ENCODE data around the gene GFRA1.

- TF ChIP-seq CTCF (IDR thresholded peaks at IDR 0.05; ENCODE audit: extremely low read depth in 1 of 2, insufficient read depth in 1 of 2, low read depth in 1 of 2, low read length in 2 of 2) (no peak), EZH2 (IDR thresholded peaks at IDR 0.05; ENCODE audit: borderline replicate concordance, low read depth, low read length, severe bottlenecking) (no peak), POLR2AphosphoS5 (IDR thresholded peaks at IDR 0.05; ENCODE audit: insufficient read depth, low read depth, low read length) (no peak), MAX (IDR thresholded peaks at IDR 0.05; ENCODE audit: insufficient read depth, insufficient read length) (no peak), FOS (IDR thresholded peaks at IDR 0.05; ENCODE audit: borderline replicate concordance, insufficient read depth, low read length) (no peak), JUN (IDR thresholded peaks at IDR 0.05; ENCODE audit: borderline replicate concordance, insufficient read depth, insufficient read length, low read depth) (no peak), GATA2 (IDR thresholded peaks at IDR 0.05; ENCODE audit: insufficient read depth, insufficient read length, low read depth, low read length) (no peak), POLR2A (IDR thresholded peaks at IDR 0.05; ENCODE audit: low read depth, low read length) (no peak), MYC (IDR thresholded peaks at IDR 0.05; ENCODE audit: low read depth, low read length) (no peak)
Observed at GRCh38 chr10:116183733-116184511, 89.1 kb downstream of the GFRA1 start.
